Fibroblast of skin of scalp (primary cell): Measurements from ENCODE around the gene TRANK1. TPM values are rescaled to one million over a fixed set of nuclear protein-coding genes. Genes with fewer than 3 reads are reported as not detected.
"Not testable (repeated sequence)": the region's sequence is repeated elsewhere in the genome, so short reads cannot be mapped to it uniquely, and the experiment has no call there.

Experiments used
- DNase-seq: peaks from one replicate; pipeline ENCODE4 v3.0.0-alpha.2; 2013
- polyA plus RNA-seq, 2 experiments: library from polyadenylated mRNA; unstranded; fragments of 120-200 nt; gene quantifications; one replicate each; pipeline ENCODE4 v1.2.1, GENCODE V29; 2013; ENCODE audit not compliant: insufficient read length in 2 of 2

TRANK1 gene
- 2.6 TPM for polyA plus RNA-seq (2013, experiment 1 of 2; ENCODE audit: insufficient read length)
- polyA plus RNA-seq (2013, experiment 2 of 2; ENCODE audit: insufficient read length): 3.1 TPM

DNA sequence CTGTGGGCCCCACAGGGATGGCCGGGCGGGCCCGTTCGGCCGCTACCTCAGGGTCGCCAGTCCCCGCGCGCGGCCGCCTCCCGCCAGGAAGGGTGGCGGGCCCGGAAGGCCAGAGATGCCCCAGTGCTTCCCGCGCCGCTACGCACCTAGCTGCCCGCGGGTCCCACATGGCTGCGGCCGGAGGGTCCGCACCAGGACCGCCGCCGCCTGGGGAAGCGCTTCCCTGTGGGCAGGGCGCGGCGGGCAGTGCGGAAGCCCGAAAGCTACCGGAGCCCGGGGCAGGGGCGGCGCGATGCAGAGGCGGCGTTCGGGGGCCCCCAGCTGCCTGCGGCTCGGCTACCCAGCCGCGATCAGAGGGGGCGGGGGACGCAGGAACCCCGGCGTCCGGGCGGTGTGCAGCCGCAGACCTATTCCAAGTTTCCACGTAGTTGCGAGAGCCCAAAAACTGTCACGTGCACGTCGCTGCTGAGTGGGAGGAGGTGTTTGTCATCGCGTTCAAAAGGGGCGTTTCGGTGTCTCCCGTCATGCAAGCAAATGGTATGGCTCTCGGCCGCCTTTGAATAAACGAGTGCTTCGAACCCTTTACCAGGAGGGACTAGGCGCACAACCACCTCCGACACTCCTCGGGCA, at the start of gene TRANK1:
Gene TRANK1 (minus strand): TSS at position 414 of the 630 bp plus-strand sequence. CDS start 245 bp downstream, at position 169.
- peak; percentile 62 for DNase-seq

DNA sequence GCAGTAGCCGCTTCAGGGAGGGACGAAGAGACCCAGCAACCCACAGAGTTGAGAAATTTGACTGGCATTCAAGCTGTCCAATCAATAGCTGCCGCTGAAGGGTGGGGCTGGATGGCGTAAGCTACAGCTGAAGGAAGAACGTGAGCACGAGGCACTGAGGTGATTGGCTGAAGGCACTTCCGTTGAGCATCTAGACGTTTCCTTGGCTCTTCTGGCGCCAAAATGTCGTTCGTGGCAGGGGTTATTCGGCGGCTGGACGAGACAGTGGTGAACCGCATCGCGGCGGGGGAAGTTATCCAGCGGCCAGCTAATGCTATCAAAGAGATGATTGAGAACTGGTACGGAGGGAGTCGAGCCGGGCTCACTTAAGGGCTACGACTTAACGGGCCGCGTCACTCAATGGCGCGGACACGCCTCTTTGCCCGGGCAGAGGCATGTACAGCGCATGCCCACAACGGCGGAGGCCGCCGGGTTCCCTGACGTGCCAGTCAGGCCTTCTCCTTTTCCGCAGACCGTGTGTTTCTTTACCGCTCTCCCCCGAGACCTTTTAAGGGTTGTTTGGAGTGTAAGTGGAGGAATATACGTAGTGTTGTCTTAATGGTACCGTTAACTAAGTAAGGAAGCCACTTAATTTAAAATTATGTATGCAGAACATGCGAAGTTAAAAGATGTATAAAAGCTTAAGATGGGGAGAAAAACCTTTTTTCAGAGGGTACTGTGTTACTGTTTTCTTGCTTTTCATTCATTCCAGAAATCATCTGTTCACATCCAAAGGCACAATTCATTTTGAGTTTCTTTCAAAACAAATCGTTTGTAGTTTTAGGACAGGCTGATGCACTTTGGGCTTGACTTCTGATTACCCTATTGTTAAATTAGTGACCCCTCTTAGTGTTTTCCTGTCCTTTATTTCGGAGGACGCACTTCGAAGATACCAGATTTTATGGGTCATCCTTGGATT, 48.8 kb upstream of the TRANK1 start, which contains the start of gene MLH1:
Gene MLH1 (plus strand): TSS at position 193 of the 958 bp plus-strand sequence. CDS start 30 bp downstream, at position 223.
- DNase-seq: peak; percentile 100

DNA sequence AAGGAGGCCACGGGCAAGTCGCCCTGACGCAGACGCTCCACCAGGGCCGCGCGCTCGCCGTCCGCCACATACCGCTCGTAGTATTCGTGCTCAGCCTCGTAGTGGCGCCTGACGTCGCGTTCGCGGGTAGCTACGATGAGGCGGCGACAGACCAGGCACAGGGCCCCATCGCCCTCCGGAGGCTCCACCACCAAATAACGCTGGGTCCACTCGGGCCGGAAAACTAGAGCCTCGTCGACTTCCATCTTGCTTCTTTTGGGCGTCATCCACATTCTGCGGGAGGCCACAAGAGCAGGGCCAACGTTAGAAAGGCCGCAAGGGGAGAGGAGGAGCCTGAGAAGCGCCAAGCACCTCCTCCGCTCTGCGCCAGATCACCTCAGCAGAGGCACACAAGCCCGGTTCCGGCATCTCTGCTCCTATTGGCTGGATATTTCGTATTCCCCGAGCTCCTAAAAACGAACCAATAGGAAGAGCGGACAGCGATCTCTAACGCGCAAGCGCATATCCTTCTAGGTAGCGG, 48.0 kb upstream of the TRANK1 start, which contains the start of gene EPM2AIP1:
Gene EPM2AIP1 (minus strand): TSS at position 326 of the 520 bp plus-strand sequence. CDS start 54 bp downstream, at position 272.
- no peak for DNase-seq

DNA sequence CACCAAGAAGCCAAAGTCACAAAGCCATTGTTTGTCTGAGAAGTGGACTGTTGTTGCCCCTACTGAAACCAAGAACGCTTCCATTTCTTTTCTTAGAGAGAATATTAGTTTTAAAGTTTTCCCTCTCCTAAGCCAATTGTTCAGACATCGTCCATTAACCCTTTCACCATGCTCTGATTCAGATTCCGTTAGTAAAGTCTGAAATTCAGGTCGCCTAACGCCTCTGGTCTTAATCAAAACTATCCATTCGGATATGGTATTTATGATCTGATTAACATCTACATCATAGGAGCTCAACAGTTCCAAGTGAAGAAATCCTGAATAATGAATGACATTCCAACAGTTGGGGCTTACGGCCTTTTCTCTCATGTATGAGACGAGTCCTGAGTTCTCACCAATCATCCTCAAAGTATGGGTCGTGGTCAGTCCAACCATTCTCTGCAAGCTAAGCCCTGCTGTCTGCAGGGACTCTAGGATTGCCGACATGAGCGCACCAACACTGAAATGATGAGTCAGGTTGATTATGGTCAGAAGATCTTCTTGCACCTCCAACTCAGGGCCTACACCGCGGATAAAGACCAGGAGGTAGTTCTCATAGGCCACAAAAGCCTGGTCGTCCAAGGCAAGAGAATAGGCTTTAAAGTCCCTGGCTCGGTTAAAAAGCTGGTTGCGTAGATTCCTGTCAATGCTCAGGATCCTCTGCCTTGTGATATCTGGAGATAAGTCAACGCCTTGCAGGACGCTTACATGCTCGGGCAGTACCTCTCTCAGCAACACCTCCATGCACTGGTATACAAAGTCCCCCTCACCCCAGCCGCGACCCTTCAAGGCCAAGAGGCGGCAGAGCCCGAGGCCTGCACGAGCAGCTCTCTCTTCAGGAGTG, 47.3 kb upstream of the TRANK1 start:
- DNase-seq: peak; percentile 60

DNA sequence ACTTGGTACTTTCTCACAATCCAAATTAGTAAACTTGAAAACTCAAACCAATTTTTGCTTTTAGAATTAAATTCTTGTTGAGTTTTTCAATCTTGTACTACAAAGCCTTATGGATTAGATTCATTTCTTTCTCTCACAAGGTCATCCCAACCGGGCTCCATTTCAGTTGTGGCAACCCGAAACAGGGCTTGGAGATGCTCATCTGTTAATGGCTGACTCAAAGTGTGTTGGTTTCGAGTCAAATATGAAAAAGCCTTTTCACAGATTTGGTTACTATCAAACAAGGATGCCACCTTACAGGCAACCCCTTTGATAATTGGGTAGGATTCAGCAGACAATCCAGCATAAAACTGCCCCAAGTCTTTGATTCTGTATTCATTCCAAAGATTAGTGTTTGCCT, 46.3 kb upstream of the TRANK1 start:
- no peak for DNase-seq

DNA sequence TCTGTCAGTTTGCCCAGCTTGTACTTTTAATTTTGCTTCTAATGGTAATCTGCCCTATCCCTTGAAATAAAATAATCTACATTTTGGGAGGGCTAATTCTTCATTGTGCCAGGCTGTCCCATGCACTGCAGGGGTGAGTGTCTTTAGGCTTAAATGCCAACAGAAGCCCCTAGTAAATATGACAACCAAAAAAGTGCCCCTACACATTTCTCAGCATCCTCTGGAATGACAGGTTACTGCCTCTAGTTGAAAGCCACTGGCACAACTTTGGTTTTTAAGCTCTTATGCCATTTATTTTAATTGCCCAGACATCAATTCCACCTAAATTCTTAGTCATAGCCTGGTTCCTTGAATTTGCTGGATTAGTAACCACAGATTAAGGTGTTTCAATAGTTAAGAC, 44.7 kb upstream of the TRANK1 start:
- DNase-seq: no peak

DNA sequence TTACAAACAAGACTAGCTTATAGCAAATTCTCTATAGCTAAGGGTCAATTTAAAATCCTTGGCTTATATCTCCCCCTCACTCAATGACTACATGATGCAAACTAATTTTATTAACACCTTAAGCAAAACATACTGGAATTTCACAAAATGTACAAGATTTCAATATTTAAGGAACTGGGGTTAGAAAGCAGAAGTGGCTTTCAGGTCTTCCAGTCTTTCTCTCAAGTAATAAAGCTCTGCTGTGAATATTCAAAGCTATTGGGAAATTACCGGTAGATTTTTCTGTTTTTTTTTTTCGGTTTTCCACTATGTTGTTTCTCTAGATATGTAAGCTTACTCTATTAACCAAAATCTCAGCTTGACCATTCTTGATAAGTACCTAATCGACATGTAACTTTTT, 44.2 kb upstream of the TRANK1 start:
- DNase-seq: no peak

DNA sequence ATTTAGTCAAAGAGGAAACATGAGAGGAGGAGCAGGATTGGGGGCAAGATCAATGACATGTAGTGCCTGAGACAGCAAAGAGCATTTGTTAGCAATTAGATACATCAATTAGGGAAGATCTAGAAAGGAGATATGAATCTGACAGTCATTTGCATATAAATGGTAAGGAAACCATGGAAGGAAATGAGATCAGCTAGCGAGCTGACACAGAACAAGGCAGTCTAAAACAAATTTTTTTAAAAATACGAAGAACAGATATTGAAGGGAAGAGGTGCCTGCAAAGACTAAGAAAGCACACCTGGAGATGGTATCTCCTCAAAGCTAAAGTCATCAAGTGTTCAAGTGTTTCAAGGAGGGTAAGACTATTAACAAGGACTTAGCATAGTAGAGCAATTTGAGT, 43.5 kb upstream of the TRANK1 start:
- DNase-seq: no peak

DNA sequence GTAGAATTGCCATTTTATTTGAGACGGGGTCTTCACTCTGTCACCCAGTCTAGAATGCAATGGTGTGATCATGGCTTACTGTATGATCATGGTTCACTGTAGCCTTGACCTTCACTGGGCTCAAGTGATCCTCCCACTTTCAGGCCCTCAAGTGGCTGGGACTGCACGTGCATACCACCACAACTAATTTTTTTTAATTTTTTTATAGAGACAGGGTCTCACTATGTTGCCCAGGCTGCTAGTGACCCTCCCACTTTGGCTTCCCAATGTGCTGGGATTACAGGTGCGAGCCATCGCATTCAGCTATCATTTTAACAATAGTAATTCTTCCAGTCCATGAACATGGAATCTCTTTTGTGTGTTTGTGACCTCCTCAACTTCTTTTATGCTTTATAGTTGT, 36.2 kb upstream of the TRANK1 start:
- DNase-seq: no peak

DNA sequence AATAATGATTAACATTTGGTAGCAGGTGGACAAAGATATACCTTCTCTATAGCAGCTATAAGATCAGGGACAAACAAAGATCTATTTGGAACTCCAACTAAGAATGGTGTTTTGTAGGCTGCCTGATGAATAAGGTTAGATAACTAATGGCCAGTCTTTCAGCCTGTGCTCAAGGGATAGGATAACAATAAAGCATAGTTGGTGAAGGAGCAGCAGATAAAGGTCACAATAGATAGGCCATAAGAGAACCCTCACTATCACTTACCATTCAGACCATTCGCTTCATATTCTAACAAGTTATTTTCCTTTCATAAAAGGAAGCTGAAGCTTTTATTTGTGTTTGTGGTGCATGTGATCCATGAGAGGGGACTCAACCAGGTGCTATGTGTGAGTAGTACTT, 28.3 kb upstream of the TRANK1 start:
- no peak for DNase-seq

DNA sequence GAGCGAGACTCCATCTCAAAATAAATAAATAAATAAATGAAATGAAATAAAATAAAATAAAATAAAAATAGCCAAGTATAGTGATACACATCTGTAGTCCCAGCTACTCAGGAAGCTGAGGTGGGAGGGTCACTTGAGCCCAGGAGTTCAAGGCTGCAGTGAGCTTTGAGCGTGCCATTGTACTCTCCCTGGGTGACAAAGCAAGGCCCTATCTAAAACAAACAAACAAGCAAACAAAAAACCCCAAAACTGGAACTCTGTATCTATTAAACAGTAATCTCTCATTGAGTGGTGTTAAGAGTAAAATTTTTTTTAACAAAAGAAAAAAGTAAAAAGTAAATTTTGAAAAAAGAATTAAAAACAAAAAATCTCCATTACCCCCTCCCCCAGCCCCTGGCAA, 27.3 kb upstream of the TRANK1 start:
- DNase-seq: no peak

DNA sequence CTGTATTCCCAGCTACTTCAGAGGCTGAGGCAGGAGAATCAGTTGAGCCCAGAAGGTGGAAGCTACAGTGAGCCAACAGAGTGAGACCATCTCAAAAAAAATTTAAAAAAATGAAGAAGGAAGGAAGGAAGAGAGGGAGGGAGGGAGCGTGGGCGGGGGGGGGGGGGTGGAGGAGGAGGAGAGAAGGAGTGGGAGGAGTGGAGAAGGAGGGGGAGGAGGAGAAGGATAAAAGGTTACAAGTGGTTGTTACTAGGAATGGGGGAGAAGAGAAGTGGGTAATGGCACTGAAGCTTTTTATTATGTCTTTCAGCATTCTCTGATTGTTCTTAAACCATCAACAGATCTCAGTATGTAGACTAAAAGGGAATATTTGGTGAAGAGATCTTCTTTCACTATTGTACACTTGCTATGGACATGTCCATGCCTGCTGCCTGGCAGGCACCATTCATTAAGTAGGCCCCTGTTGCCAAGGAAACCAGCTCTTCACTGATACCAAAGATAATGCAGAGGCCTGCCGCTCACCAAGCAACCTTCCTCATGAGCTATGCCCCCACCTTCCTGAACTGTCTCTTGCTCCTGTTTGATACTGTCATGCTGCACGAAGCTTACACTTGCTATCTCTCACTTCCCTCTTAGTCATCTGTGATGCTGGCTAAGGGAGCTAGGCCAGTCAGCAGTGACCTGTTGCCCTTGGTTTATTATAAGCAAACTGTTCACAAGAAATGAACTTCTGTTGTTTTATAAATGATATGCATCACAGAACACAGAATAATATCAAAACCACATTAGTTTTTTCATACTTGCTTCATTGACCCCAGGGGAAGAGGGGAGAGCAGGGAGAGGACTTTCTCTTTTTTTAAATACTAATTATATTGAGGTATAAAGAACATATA, 24.9 kb upstream of the TRANK1 start:
- DNase-seq: peak; percentile 9

DNA sequence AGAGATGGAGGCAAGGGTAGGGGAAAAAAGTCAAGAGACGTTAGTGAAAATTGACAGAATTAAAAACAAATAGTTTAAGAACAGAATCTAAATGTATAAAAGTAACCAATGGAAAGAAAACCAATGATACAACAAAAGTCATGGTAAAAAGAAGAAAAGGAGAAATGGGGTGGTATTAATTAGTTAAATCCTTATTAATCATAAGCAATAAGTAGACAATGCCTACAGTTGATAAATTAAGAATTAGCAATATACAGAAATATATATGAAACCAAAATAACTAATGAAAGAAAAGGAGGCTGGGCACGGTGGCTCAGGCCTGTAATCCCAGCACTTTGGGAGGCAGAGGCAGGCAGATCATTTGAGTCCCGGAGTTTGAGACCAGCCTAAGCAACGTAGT, 24.2 kb upstream of the TRANK1 start:
- DNase-seq: no peak

DNA sequence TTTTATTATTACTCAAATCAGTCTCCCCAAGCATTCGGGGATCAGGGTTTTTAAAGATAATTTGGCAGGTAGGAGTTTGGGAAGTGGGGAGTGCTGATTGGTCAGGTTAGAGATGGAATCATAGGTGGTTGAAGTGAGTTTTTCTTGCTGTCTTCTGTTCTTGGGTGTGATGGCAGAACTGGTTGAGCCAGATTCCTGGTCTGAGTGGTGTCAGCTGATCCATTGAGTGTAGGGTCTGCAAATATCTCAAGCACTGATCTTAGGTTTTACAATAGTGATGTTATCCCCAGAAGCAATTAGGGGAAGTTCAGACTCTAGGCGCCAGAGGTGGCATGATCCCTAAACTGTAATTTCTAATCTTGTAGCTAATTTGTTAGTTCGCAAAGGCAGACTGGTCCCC, 20.6 kb upstream of the TRANK1 start:
- no peak for DNase-seq

DNA sequence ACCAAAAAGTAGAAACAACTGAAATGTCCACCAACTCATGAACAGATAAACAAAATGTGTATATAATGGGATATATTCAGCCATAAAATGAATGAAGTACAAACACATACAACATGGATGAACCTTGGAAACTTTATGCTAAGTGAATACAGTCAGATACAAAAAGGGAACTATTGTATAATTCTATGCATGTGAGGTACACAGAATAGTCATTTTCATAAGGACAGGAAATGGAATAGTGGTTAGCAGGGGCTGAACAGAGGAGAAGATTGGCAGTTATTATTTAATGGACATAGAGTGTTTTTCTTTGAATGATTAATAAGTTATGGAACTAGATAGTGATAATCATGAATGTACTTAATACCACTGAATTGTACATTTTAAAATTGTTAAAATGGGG, 20.0 kb upstream of the TRANK1 start:
- DNase-seq: no peak

DNA sequence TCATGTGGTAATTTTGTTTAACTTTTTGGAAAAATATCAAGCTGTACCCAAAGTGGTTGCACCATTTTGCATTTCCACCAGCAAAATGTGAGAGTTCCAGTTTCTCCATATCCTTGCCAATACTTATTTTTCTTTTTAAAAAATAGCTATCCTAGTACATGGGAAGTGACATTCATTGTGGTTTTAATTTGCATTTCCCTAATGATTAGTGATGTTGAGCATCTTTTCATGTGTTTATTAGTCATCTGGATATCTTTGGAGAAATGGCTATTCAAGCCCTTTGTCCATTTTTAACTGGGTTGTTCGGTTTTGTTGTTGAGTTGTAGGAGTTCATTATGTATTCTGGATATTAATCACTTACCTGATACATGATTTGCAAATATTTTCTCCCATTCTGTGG, 19.5 kb upstream of the TRANK1 start:
- DNase-seq: no peak

DNA sequence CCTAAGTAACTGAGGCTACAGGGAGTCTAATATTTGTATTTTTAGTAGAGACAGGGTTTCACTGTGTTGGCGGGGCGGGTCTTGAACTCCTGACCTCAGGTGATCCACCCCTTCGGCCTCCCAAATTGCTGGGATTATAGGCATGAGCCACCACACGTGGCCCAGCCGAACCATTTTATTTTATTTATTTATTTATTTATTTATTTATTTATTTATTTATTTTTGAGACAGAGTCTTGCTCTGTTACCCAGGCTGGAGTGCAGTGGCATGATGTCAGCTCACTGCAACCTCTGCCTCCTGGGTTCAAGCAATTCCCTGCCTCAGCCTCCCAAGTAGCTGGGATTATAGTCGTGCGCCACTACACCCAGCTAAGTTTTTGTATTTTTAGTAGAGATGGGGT, 18.2 kb upstream of the TRANK1 start:
- DNase-seq: not testable (repeated sequence)

DNA sequence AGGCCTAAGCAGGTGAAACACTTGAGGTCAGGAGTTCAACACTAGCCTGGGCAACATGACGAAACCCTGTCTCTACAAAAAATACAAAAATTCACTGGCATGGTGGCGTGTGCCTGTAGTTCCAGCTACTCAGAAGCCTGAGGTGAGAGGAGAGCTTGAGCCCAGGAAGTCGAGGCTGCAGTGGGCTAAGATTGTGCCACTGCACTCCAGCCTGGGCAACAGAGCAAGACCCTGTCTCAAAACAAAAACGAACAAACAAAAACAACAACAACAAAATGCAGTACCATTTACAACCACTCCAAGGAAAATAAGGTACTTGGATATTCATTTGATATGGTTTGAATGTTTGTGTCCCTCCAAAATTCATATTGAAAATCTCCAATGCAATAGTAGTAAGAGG, 15.6 kb upstream of the TRANK1 start:
- no peak for DNase-seq

DNA sequence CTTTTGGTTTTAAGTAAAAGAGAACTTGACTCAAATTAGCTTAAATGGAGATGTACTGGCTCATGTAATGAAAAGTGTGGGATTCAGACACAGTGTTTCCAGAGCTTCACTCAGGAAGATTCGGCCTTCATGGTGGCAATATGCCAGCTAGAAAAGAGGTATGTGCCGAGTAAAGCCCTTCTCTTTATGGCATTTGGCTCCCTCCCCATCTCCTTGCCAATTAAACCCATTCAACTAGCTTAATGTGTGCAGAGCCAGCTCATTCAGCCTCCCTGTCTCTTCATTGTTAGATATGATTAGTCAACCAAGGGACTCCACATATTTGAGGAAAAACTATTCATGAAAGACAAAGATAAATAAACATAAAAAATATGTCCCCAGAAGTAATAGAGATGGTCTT, 15.0 kb upstream of the TRANK1 start:
- DNase-seq: peak; percentile 3

DNA sequence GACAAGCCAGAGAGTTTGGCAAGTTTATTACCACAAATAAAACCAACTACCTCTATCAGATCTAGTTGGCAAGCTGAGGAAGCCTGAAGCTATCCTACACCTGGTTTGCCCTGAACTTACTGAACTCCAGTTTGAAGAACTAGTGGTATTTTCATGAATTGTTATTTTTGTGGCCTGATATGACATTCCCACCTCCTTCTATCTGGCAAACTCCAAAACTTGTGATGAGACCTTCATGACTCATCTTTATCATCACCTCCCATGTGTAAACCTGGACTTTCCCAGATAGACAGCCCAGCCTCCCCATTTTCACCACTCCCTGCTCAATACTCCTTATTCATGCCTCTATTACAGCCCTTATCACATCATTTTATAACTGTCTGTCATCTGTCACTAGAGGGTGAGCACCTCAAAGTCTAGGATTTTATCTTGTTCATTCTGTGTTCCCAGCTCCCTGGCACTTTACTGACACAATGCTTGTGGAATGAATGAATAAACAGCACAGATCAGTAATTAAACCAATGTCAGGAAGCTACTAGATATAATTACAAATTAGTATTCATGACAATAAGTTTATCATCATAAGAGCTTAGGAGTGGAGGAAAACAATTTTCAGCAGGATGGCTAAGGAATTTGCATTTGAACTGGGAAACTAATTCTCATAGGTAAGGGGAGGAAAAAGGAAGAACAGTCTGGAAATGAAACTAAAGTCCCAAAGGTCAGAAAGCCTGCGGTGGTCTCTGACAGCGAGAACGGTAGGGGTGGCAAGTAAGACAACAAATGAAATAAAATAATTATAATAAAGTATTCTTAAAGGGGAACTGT, 13.2 kb upstream of the TRANK1 start:
- DNase-seq: peak; percentile 40
